ENCODE measurements around the gene NDUFS8. TPM values are rescaled to one million over a fixed set of nuclear protein-coding genes. Genes with fewer than 3 reads are reported as not detected.

NDUFS8 gene
- total and polyA plus RNA-seq, 2 of the 4 experiments (the other 2 are of a cell fraction), result 85.9 to 131 TPM

DNA sequence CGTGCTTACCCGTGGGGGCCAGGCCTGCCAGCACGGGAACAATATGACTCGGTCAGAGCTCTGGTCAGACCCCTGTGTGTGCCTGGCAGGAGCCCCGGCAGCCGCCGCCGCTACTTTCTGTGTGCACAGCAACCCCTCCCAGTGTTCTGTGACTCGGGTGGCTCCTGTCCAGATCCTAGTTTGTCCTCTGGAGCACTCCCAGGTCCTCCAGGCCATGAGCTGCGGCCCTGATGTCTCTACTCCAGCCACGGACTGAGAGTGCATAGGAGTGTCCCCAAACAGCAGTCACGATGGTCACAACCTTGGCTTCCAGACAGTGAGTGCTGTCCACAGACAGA, 3.2 kb downstream of the NDUFS8 start:
- Histone ChIP-seq H3K36me3 (ENCODE audit: control insufficient read depth, insufficient read depth, low read length) (peaks cover 11% of the 10 kb centered on the region; the same call in 1 of the 2 replicates), H3K9ac (ENCODE audit: low read depth, low read length) (no peak overlapping the region)

More for the DNA sequence above, 3.2 kb downstream of the NDUFS8 start:
- Histone ChIP-seq H4K20me1 (ENCODE audit: insufficient read depth, low read length) (no peaks in the 10 kb centered on the region), H2AFZ (replicated peaks; ENCODE audit: low read length, poor library complexity) (no peak overlapping the region), H3K18ac (ENCODE audit: low read depth, low read length) (no peak overlapping the region), H4K5ac (ENCODE audit: low read depth, low read length) (no peak overlapping the region), H3K14ac (replicated peaks; ENCODE audit: low read depth, low read length) (no peak overlapping the region), H2BK120ac (ENCODE audit: low read depth, low read length) (no peak overlapping the region), H3K27ac (ENCODE audit: insufficient read depth, low read length) (no peak overlapping the region), H3K56ac (ENCODE audit: extremely low read depth, insufficient read depth, low read length) (no peak overlapping the region), H3K4me3 (ENCODE audit: insufficient read depth, low read depth, low read length) (no peak overlapping the region), H3K9me1 (ENCODE audit: insufficient read depth, low read length) (peaks cover 2% of the 10 kb centered on the region), H2BK5ac (ENCODE audit: low read depth, low read length, poor library complexity, severe bottlenecking) (no peak overlapping the region), H4K91ac (ENCODE audit: insufficient read depth, low read depth, low read length) (no peak overlapping the region), H3K79me1 (ENCODE audit: low read depth in 1 of 2, low read length in 2 of 2) (peaks cover 28 to 59% of the 10 kb centered on the region in 2 experiments), H3K27me3 (ENCODE audit: control insufficient read depth, insufficient read depth, low read length) (no peaks in the 10 kb centered on the region), H2BK20ac (ENCODE audit: low read depth, low read length) (no peak overlapping the region), H2AK5ac (ENCODE audit: low read depth, low read length) (no peak overlapping the region), H3K9me3 (ENCODE audit: control insufficient read depth, insufficient read depth, low read length) (no peaks in the 10 kb centered on the region), H2AK9ac (replicated peaks; ENCODE audit: low read depth, low read length, poor library complexity) (peak overlapping the region; percentile 39), H4K8ac (ENCODE audit: low read depth in 2 of 2, low read length in 2 of 2) (no peak overlapping the region), H3K4ac (ENCODE audit: low read depth, low read length) (no peak overlapping the region), H3K23ac (ENCODE audit: low read depth, low read length) (no peak overlapping the region), H3K4me2 (ENCODE audit: low read depth, low read length) (no peak overlapping the region), H2BK15ac (ENCODE audit: low read depth, low read length) (no peak overlapping the region), H3K4me1 (ENCODE audit: control insufficient read depth, insufficient read depth, low read length) (peaks cover 23% of the 10 kb centered on the region)
- DNase-seq, result no peak
- CTCF ChIA-PET, result no interaction called here
- no TSS peak for BruUV-seq (replicated peaks)
- 95% methylated on average over 8 of the region's 12 CpGs; no CpG with 5 or more reads in 1 of the 2 experiments for WGBS, 2 experiments (ENCODE audit: extremely low coverage in 2 of 2, insufficient read length in 1 of 2)
- no peak for ATAC-seq (ENCODE audit: low read depth)
- intact Hi-C loops (cut with micrococcal nuclease), result no loop called here
- in situ Hi-C loops (cut with MboI; ENCODE audit: low sequenced_read_pairs), result no loop called here
- dilution Hi-C loops (cut with HindIII; ENCODE audit: low sequenced_read_pairs, unreplicated experiment), result no loop called here
- TF ChIP-seq RCOR1 (IDR thresholded peaks at IDR 0.05; ENCODE audit: insufficient replicate concordance, low read length) (no peak), BHLHE40 (IDR thresholded peaks at IDR 0.05; ENCODE audit: low read depth, low read length) (no peak), MAZ (IDR thresholded peaks at IDR 0.05; ENCODE audit: borderline replicate concordance, low read depth, low read length) (no peak), POLR2A (IDR thresholded peaks at IDR 0.05; ENCODE audit: low read depth, low read length) (no peak), RFX5 (IDR thresholded peaks at IDR 0.05; ENCODE audit: low read depth, low read length) (no peak), CEBPB (IDR thresholded peaks at IDR 0.05; ENCODE audit: low read depth, low read length) (no peak), NFE2L2 (IDR thresholded peaks at IDR 0.05; ENCODE audit: low read depth, low read length) (no peak), MAFK (IDR thresholded peaks at IDR 0.05; ENCODE audit: low read depth, low read length) (no peak), RAD21 (IDR thresholded peaks at IDR 0.05; ENCODE audit: low read length) (no peak)
- TF ChIP-seq, protein P1, sequence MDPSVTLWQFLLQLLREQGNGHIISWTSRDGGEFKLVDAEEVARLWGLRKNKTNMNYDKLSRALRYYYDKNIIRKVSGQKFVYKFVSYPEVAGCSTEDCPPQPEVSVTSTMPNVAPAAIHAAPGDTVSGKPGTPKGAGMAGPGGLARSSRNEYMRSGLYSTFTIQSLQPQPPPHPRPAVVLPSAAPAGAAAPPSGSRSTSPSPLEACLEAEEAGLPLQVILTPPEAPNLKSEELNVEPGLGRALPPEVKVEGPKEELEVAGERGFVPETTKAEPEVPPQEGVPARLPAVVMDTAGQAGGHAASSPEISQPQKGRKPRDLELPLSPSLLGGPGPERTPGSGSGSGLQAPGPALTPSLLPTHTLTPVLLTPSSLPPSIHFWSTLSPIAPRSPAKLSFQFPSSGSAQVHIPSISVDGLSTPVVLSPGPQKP (IDR thresholded peaks at IDR 0.05; ENCODE audit: borderline replicate concordance, low read depth, low read length), result no peak
- TF ChIP-seq, protein P2, sequence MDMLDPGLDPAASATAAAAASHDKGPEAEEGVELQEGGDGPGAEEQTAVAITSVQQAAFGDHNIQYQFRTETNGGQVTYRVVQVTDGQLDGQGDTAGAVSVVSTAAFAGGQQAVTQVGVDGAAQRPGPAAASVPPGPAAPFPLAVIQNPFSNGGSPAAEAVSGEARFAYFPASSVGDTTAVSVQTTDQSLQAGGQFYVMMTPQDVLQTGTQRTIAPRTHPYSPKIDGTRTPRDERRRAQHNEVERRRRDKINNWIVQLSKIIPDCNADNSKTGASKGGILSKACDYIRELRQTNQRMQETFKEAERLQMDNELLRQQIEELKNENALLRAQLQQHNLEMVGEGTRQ (IDR thresholded peaks at IDR 0.05; ENCODE audit: low read depth, low read length), result no peak
- TF ChIP-seq, protein P3, sequence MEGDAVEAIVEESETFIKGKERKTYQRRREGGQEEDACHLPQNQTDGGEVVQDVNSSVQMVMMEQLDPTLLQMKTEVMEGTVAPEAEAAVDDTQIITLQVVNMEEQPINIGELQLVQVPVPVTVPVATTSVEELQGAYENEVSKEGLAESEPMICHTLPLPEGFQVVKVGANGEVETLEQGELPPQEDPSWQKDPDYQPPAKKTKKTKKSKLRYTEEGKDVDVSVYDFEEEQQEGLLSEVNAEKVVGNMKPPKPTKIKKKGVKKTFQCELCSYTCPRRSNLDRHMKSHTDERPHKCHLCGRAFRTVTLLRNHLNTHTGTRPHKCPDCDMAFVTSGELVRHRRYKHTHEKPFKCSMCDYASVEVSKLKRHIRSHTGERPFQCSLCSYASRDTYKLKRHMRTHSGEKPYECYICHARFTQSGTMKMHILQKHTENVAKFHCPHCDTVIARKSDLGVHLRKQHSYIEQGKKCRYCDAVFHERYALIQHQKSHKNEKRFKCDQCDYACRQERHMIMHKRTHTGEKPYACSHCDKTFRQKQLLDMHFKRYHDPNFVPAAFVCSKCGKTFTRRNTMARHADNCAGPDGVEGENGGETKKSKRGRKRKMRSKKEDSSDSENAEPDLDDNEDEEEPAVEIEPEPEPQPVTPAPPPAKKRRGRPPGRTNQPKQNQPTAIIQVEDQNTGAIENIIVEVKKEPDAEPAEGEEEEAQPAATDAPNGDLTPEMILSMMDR (conservative IDR thresholded peaks at IDR 0.05; ENCODE audit: low read depth, low read length), result no peak
- POLR2A ChIA-PET (ENCODE audit: unreplicated experiment), result no interaction called here
